SK-N-SH (cell line): ENCODE data around the gene FAM156B. TPM values are rescaled to one million over a fixed set of nuclear protein-coding genes. Genes with fewer than 3 reads are reported as not detected.
"Not testable (repeated sequence)": the region's sequence is repeated elsewhere in the genome, so short reads cannot be mapped to it uniquely, and the experiment has no call there.

Source experiments
- CTCF ChIA-PET: fragments of 300-600, 350-600 bp; formaldehyde crosslinking; extraction: SDS; loops from one replicate; lab custom pipeline; 2021; lab: Yijun Ruan, JAX
- POLR2A ChIA-PET: fragments of 350-600 bp; sonication (Branson Sonifier 250); formaldehyde crosslinking; extraction: SDS; loops from one replicate; lab custom pipeline; 2020; ENCODE audit warnings: antibody characterized with exemption, inconsistent platforms; lab: Yijun Ruan, JAX
- DNase-seq: peaks from one replicate; pipeline ENCODE4 v3.0.0; 2012
- H2AFZ ChIP-seq: fragments of 200-600 bp; sonication (generic); 2 replicates; pipeline ENCODE4 v1.8.1; 2016; ENCODE audit warnings: antibody characterized with exemption, mild to moderate bottlenecking, low read depth
- H3F3A ChIP-seq: fragments of 200-600 bp; sonication (generic); replicated peaks from 2 replicates; pipeline ENCODE3; 2016; ENCODE audit warnings: antibody characterized with exemption, mild to moderate bottlenecking; ENCODE audit not compliant: insufficient read depth
- H3K27ac ChIP-seq, 2 experiments: fragments of 200-500 bp in 1 of 2; fragments of 200-600 bp in 1 of 2; sonication (Bioruptor generic) in 1 of 2; sonication (generic), shearing (Covaris generic) in 1 of 2; 2 replicates each; pipeline versions ENCODE4 v1.5.1 to v1.6.1; 2014 to 2016; ENCODE audit warnings: low read depth in 2 of 2, inconsistent platforms in 1 of 2, low read length in 1 of 2, mild to moderate bottlenecking in 1 of 2, mixed read lengths in 1 of 2
- H3K27me3 ChIP-seq: fragments of 200-600 bp; sonication (generic), shearing (Covaris generic); 2 replicates; pipeline ENCODE4 v1.6.1; 2016; ENCODE audit warnings: mixed run types; ENCODE audit not compliant: insufficient read depth
- H3K36me3 ChIP-seq, 2 experiments: fragments of 200-500 bp in 1 of 2; fragments of 200-600 bp in 1 of 2; sonication (Bioruptor generic) in 1 of 2; sonication (generic) in 1 of 2; replicated peaks in 1 of 2; 2 replicates each; pipeline versions ENCODE3 to v1.5.1; 2014 to 2016; ENCODE audit warnings: low read length in 1 of 2, mild to moderate bottlenecking in 1 of 2; ENCODE audit not compliant: insufficient read depth in 2 of 2, control insufficient read depth in 1 of 2
- H3K4me1 ChIP-seq, 2 experiments: fragments of 200-500 bp in 1 of 2; fragments of 200-600 bp in 1 of 2; sonication (Bioruptor generic) in 1 of 2; sonication (generic), shearing (Covaris generic) in 1 of 2; 2 replicates each; pipeline versions ENCODE4 v1.5.1 to v1.6.1; 2014 to 2016; ENCODE audit warnings: low read depth in 1 of 2, low read length in 1 of 2, mixed run types in 1 of 2; ENCODE audit not compliant: insufficient read depth in 2 of 2, control insufficient read depth in 1 of 2
- H3K4me2 ChIP-seq: fragments of 200-600 bp; sonication (generic), shearing (Covaris generic); 2 replicates; pipeline ENCODE4 v1.6.1; 2017; ENCODE audit warnings: mixed run types
- H3K4me3 ChIP-seq, 2 experiments: fragments of 200-500 bp in 1 of 2; fragments of 200-600 bp in 1 of 2; sonication (Bioruptor generic) in 1 of 2; sonication (generic), shearing (Covaris generic) in 1 of 2; 2 replicates each; pipeline versions ENCODE4 v1.5.1 to v1.8.1; 2014 to 2016; ENCODE audit warnings: low read depth in 2 of 2, inconsistent platforms in 1 of 2, low read length in 1 of 2, mild to moderate bottlenecking in 1 of 2, mixed read lengths in 1 of 2, moderate library complexity in 1 of 2
- H3K79me2 ChIP-seq: fragments of 200-600 bp; sonication (generic); 2 replicates; pipeline ENCODE4 v1.8.1; 2017; ENCODE audit warnings: mild to moderate bottlenecking; ENCODE audit not compliant: insufficient read depth
- H3K9ac ChIP-seq: fragments of 200-600 bp; sonication (generic); 2 replicates; pipeline ENCODE4 v1.6.1; 2017; ENCODE audit warnings: mixed run types
- H3K9me2 ChIP-seq: fragments of 200-600 bp; sonication (generic); 2 replicates; pipeline ENCODE4 v1.6.1; 2017; ENCODE audit warnings: mixed run types
- H3K9me3 ChIP-seq: fragments of 200-600 bp; sonication (generic); 2 replicates; pipeline ENCODE4 v1.6.1; 2017; ENCODE audit warnings: mixed run types, mild to moderate bottlenecking, moderate library complexity
- H4K20me1 ChIP-seq: fragments of 200-600 bp; sonication (generic); 2 replicates; pipeline ENCODE4 v1.6.1; 2017; ENCODE audit warnings: mild to moderate bottlenecking, mixed run types; ENCODE audit not compliant: insufficient read depth
- EZH2phosphoT487 ChIP-seq: fragments of 200-600 bp; sonication (generic); IDR thresholded peaks from 2 replicates; pipeline ENCODE4 v1.6.1; 2017; ENCODE audit warnings: low read depth, mixed run types, mild to moderate bottlenecking, antibody characterized with exemption, moderate library complexity, borderline replicate concordance
- FOSL2 ChIP-seq: IDR thresholded peaks from 2 replicates; pipeline ENCODE4 v1.4.0; 2012; ENCODE audit warnings: low read depth, mild to moderate bottlenecking, moderate library complexity, borderline replicate concordance
- FOXM1 ChIP-seq: IDR thresholded peaks from 2 replicates; pipeline ENCODE4 v1.4.0; 2012; ENCODE audit warnings: low read depth, mild to moderate bottlenecking
- GATA2 ChIP-seq: sonication (generic); formaldehyde crosslinking; IDR thresholded peaks from 2 replicates; pipeline ENCODE4 v1.5.0; 2020; ENCODE audit warnings: mild to moderate bottlenecking, missing genetic modification reagents
- IRF3 ChIP-seq: fragments of 150-350 bp; IDR thresholded peaks from 2 replicates; pipeline ENCODE4 v1.6.1; 2016; ENCODE audit warnings: mild to moderate bottlenecking, low read depth, low read length
- JUND ChIP-seq: IDR thresholded peaks from 2 replicates; pipeline ENCODE4 v1.4.0; 2012
- MAX ChIP-seq: IDR thresholded peaks from 2 replicates; pipeline ENCODE4 v1.4.0; 2012; ENCODE audit warnings: low read depth
- RAD21 ChIP-seq: IDR thresholded peaks from 2 replicates; pipeline ENCODE4 v1.6.1; 2012; ENCODE audit warnings: mild to moderate bottlenecking, low read length
- REST ChIP-seq: IDR thresholded peaks from 2 replicates; pipeline ENCODE4 v1.6.1; 2012; ENCODE audit warnings: mild to moderate bottlenecking, low read depth, low read length, moderate library complexity
- TAF1 ChIP-seq: IDR thresholded peaks from 2 replicates; pipeline ENCODE4 v1.6.1; 2012; ENCODE audit warnings: low read depth, mild to moderate bottlenecking, low read length, moderate library complexity, borderline replicate concordance
- USF2 ChIP-seq: fragments of 150-350 bp; IDR thresholded peaks from 2 replicates; pipeline ENCODE4 v1.6.1; 2017; ENCODE audit warnings: antibody characterized with exemption, low read length, low read depth, borderline replicate concordance
- YY1 ChIP-seq: IDR thresholded peaks from 2 replicates; pipeline ENCODE4 v1.4.0; 2012; ENCODE audit warnings: low read depth, mild to moderate bottlenecking
- WGBS: methylation state at CpG from one replicate; pipeline ENCODE4 v1.1.6; 2017; ENCODE audit warnings: low lambda C conversion rate; 5-methylcytosine and 5-hydroxymethylcytosine counted together
- polyA plus RNA-seq, 3 experiments: library from polyadenylated mRNA; depleted of rRNA; stranded (reverse); fragments of >200 nt; gene quantifications; 2 replicates each; pipeline ENCODE4 v1.2.3, GENCODE V29; 2012

The FAM156B gene
- polyA plus RNA-seq, 1 of the 3 experiments (the other 2 are of a cell fraction), result 73.9 TPM

GRCh38 chrX:52874661-52875060 is 22.5 kb upstream of the FAM156B start:
- POLR2A ChIA-PET, result no interaction called here
- no peaks in the 10 kb centered on the region for H3K4me1 ChIP-seq
- WGBS, result 6% methylated on average over 5 of the region's 5 CpGs
- H3K36me3 ChIP-seq, result no peaks in the 10 kb centered on the region
- H3F3A ChIP-seq, result no peaks in the 10 kb centered on the region
- no peaks in the 10 kb centered on the region for H3K9me2 ChIP-seq
- TF ChIP-seq IRF3, result no peak
- no peak for TF ChIP-seq FOXM1
- no peak for TF ChIP-seq GATA2
- no peak for TF ChIP-seq TAF1
- TF ChIP-seq MAX, result no peak
- no peak for TF ChIP-seq USF2
- TF ChIP-seq RAD21, result no peak
- TF ChIP-seq EZH2phosphoT487, result no peak
- no peak for TF ChIP-seq REST
- no peak for TF ChIP-seq FOSL2
- TF ChIP-seq JUND, result no peak
- no peak for TF ChIP-seq YY1
- TF ChIP-seq, all 33 proteins: peak for 0
- no peak overlapping the region for H3K4me2 ChIP-seq
- no peak overlapping the region for H3K27ac ChIP-seq
- H3K9me3 ChIP-seq, result no peaks in the 10 kb centered on the region
- H2AFZ ChIP-seq, result no peak overlapping the region
- DNase-seq, result no peak
- H3K4me3 ChIP-seq, result no peak overlapping the region
- H3K79me2 ChIP-seq, result no peaks in the 10 kb centered on the region
- no peaks in the 10 kb centered on the region for H4K20me1 ChIP-seq
- peaks cover 31% of the 10 kb centered on the region; the same call in 1 of the 2 replicates for H3K27me3 ChIP-seq
- no peak overlapping the region for H3K9ac ChIP-seq
- CTCF ChIA-PET, result no interaction called here

- H3K9ac ChIP-seq, H3K36me3 ChIP-seq, H3K79me2 ChIP-seq, H3K4me2 ChIP-seq, DNase-seq, H3K4me3 ChIP-seq, H3K27ac ChIP-seq, H3F3A ChIP-seq, H3K4me1 ChIP-seq, H3K9me2 ChIP-seq, POLR2A ChIA-PET, CTCF ChIA-PET, H3K9me3 ChIP-seq, H4K20me1 ChIP-seq, H2AFZ ChIP-seq: not testable (repeated sequence)
- peaks cover 23% of the 10 kb centered on the region; the same call in 1 of the 2 replicates for H3K27me3 ChIP-seq
- WGBS, result 9% methylated on average over 6 of the region's 10 CpGs
Observed at GRCh38 chrX:52875436-52875835, 21.7 kb upstream of the FAM156B start.

GRCh38 chrX:52876386-52876785 is 20.7 kb upstream of the FAM156B start:
- CTCF ChIA-PET, result interaction anchor here (0.6 kb wide), 1 partner anchor 920 kb away, joined by 3 read pairs; no protein-coding TSS in a partner anchor
- H3K4me3 ChIP-seq, DNase-seq, H3K9ac ChIP-seq, H3K9me2 ChIP-seq, H3K9me3 ChIP-seq, H3K4me1 ChIP-seq, H3F3A ChIP-seq, H4K20me1 ChIP-seq, H3K27ac ChIP-seq, H2AFZ ChIP-seq, H3K4me2 ChIP-seq, H3K79me2 ChIP-seq, H3K36me3 ChIP-seq, POLR2A ChIA-PET: not testable (repeated sequence)
- WGBS, result 5% methylated on average over 6 of the region's 6 CpGs
- H3K27me3 ChIP-seq, result peaks cover 20% of the 10 kb centered on the region; the same call in 1 of the 2 replicates
